ENCODE results near the gene STON2. TPM values are rescaled to one million over a fixed set of nuclear protein-coding genes. Genes with fewer than 3 reads are reported as not detected.

Gene STON2
- total RNA-seq, 1 experiment from 2014 or later: 9.1 TPM

- DNase-seq: no peak
- ChIA-PET CTCF (no interaction called here), POLR2A (ENCODE audit: unreplicated experiment) (no interaction called here)
- H3K9me3 ChIP-seq (ENCODE audit: insufficient read depth, low read depth): no peaks in the 10 kb centered on the region
- no peaks in the 10 kb centered on the region for H3K79me2 ChIP-seq (ENCODE audit: low read depth)
- no peaks in the 10 kb centered on the region for H3K9me2 ChIP-seq (ENCODE audit: insufficient read depth)
- H3K27ac ChIP-seq: no peak overlapping the region
- peaks cover 10% of the 10 kb centered on the region for H3K4me1 ChIP-seq (replicated peaks; ENCODE audit: insufficient read depth)
- no peaks in the 10 kb centered on the region for H3K36me3 ChIP-seq (ENCODE audit: low read depth)
- no peak overlapping the region for H3K4me3 ChIP-seq
- no peaks in the 10 kb centered on the region for H4K20me1 ChIP-seq (ENCODE audit: insufficient read depth)
- intact Hi-C loops (cut with micrococcal nuclease; ENCODE audit: unreplicated experiment): no loop called here
- no peaks in the 10 kb centered on the region for H3F3A ChIP-seq (ENCODE audit: insufficient read depth, low read depth)
- no TSS peak for BruUV-seq (replicated peaks)
- TF ChIP-seq, protein P1, sequence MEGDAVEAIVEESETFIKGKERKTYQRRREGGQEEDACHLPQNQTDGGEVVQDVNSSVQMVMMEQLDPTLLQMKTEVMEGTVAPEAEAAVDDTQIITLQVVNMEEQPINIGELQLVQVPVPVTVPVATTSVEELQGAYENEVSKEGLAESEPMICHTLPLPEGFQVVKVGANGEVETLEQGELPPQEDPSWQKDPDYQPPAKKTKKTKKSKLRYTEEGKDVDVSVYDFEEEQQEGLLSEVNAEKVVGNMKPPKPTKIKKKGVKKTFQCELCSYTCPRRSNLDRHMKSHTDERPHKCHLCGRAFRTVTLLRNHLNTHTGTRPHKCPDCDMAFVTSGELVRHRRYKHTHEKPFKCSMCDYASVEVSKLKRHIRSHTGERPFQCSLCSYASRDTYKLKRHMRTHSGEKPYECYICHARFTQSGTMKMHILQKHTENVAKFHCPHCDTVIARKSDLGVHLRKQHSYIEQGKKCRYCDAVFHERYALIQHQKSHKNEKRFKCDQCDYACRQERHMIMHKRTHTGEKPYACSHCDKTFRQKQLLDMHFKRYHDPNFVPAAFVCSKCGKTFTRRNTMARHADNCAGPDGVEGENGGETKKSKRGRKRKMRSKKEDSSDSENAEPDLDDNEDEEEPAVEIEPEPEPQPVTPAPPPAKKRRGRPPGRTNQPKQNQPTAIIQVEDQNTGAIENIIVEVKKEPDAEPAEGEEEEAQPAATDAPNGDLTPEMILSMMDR (conservative IDR thresholded peaks at IDR 0.05): no peak
- TF ChIP-seq EZH2 (IDR thresholded peaks at IDR 0.05; ENCODE audit: low read depth): no peak
- H3K4me2 ChIP-seq: 0 out of 2 replicates have a peak overlapping the region, but pooled peaks have one; percentile 10
- no peaks in the 10 kb centered on the region for H3K27me3 ChIP-seq (ENCODE audit: insufficient read depth, low read depth)
- no peak overlapping the region for H2AFZ ChIP-seq
Observed at GRCh38 chr14:81272317-81272716, 127.8 kb downstream of the STON2 start.

DNA sequence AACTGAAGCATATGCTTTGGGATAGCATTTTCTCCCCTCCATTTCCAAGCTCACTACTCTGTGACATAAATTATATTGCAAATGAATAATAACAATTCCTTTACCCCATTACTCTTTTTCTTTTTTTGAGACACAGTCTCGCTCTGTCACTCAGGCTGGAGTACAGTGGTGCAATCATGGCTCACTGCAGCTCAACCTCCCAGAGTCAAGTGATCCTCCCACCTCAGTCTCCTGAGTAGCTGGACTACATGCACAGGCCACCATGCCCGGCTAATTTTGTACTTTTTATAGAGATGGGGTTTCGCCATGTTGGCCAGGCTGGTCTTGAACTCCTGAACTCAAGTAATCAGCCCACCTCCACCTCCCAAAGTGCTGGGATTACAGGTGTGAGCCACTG, 130.1 kb downstream of the STON2 start:
- peaks cover 10% of the 10 kb centered on the region for H3K4me1 ChIP-seq (replicated peaks; ENCODE audit: insufficient read depth)
- H3K36me3 ChIP-seq (ENCODE audit: low read depth): no peaks in the 10 kb centered on the region
- H3F3A ChIP-seq (ENCODE audit: insufficient read depth, low read depth): no peaks in the 10 kb centered on the region
- H3K4me2 ChIP-seq: no peak overlapping the region
- TF ChIP-seq, protein P1 (conservative IDR thresholded peaks at IDR 0.05): no peak
- TF ChIP-seq EZH2 (IDR thresholded peaks at IDR 0.05; ENCODE audit: low read depth): no peak
- ChIA-PET POLR2A (ENCODE audit: unreplicated experiment) (no interaction called here), CTCF (interaction anchor here (1.1 kb wide), 1 partner anchor 183 kb away, joined by 3 read pairs; no protein-coding TSS in a partner anchor)
- BruUV-seq (replicated peaks): no TSS peak
- H2AFZ ChIP-seq: no peak overlapping the region
- no peaks in the 10 kb centered on the region for H3K79me2 ChIP-seq (ENCODE audit: low read depth)
- DNase-seq: no peak
- intact Hi-C loops (cut with micrococcal nuclease; ENCODE audit: unreplicated experiment): loop anchor here (1.0 kb wide), 1 partner anchor 183 kb away; no protein-coding TSS in a partner anchor
- no peaks in the 10 kb centered on the region for H4K20me1 ChIP-seq (ENCODE audit: insufficient read depth)
- no peaks in the 10 kb centered on the region for H3K27me3 ChIP-seq (ENCODE audit: insufficient read depth, low read depth)
- no peak overlapping the region for H3K4me3 ChIP-seq
- H3K27ac ChIP-seq: no peak overlapping the region
- H3K9me2 ChIP-seq (ENCODE audit: insufficient read depth): no peaks in the 10 kb centered on the region
- no peaks in the 10 kb centered on the region for H3K9me3 ChIP-seq (ENCODE audit: insufficient read depth, low read depth)

- ChIA-PET CTCF (interaction anchor here (0.7 to 1.1 kb wide), 2 partner anchors 184 kb away, joined by 3 to 5 read pairs; no protein-coding TSS in a partner anchor), POLR2A (ENCODE audit: unreplicated experiment) (no interaction called here)
- Histone ChIP-seq H3K36me3 (ENCODE audit: low read depth) (no peaks in the 10 kb centered on the region), H3K27me3 (ENCODE audit: insufficient read depth, low read depth) (no peaks in the 10 kb centered on the region), H2AFZ (no peak overlapping the region), H3K27ac (no peak overlapping the region), H3K4me3 (no peak overlapping the region), H3K4me2 (no peak overlapping the region), H3K9me3 (ENCODE audit: insufficient read depth, low read depth) (no peaks in the 10 kb centered on the region), H3K4me1 (replicated peaks; ENCODE audit: insufficient read depth) (peaks cover 10% of the 10 kb centered on the region), H3F3A (ENCODE audit: insufficient read depth, low read depth) (no peaks in the 10 kb centered on the region), H3K9me2 (ENCODE audit: insufficient read depth) (no peaks in the 10 kb centered on the region), H3K79me2 (ENCODE audit: low read depth) (no peaks in the 10 kb centered on the region), H4K20me1 (ENCODE audit: insufficient read depth) (no peaks in the 10 kb centered on the region)
- no TSS peak for BruUV-seq (replicated peaks)
- no peak for TF ChIP-seq EZH2 (IDR thresholded peaks at IDR 0.05; ENCODE audit: low read depth)
- TF ChIP-seq, protein P1 (conservative IDR thresholded peaks at IDR 0.05): peak; percentile 83
- intact Hi-C loops (cut with micrococcal nuclease; ENCODE audit: unreplicated experiment): loop anchor here (1.0 kb wide), 1 partner anchor 184 kb away; no protein-coding TSS in a partner anchor
- peak; percentile 11 to 53 for DNase-seq
Observed at GRCh38 chr14:81269100-81269978, 130.8 kb downstream of the STON2 start.
